Naive B cell (primary cell): Measurements from ENCODE around the gene LEP. TPM values are rescaled to one million over a fixed set of nuclear protein-coding genes. Genes with fewer than 3 reads are reported as not detected.
"Not testable (repeated sequence)": the region's sequence is repeated elsewhere in the genome, so short reads cannot be mapped to it uniquely, and the experiment has no call there.

Experiments
- ATAC-seq, 2 donors: fragments of 150-1000 bp; cut with Tn5 transposase; 2 replicates each; pipeline ENCODE4 v1.10.0; 2021; ENCODE audit warnings: low read depth in 2 of 2, mild to moderate bottlenecking in 2 of 2, moderate library complexity in 2 of 2
- DNase-seq: peaks from one replicate; pipeline ENCODE4 v3.0.0; 2022
- H3K27ac Mint-ChIP-seq, 6 donors: one replicate each; pipeline ENCODE4 v1.8.0; 2020 to 2022; ENCODE audit warnings: mild to moderate bottlenecking in 6 of 6, mixed read lengths in 6 of 6, moderate library complexity in 5 of 6, inconsistent platforms in 2 of 6
- H3K27me3 Mint-ChIP-seq, 3 donors: one replicate each; pipeline ENCODE4 v1.8.0; 2021 to 2022; ENCODE audit warnings: mixed read lengths in 3 of 3, mild to moderate bottlenecking in 1 of 3
- H3K36me3 Mint-ChIP-seq, 2 donors: one replicate each; pipeline ENCODE4 v1.8.0; 2020 to 2022; ENCODE audit warnings: mixed read lengths in 2 of 2, inconsistent platforms in 1 of 2, mild to moderate bottlenecking in 1 of 2
- H3K4me1 Mint-ChIP-seq, 3 donors: one replicate each; pipeline ENCODE4 v1.8.0; 2020 to 2022; ENCODE audit warnings: mixed read lengths in 3 of 3, inconsistent platforms in 1 of 3, mild to moderate bottlenecking in 1 of 3, moderate library complexity in 1 of 3
- H3K4me3 Mint-ChIP-seq, 8 donors: one replicate each; pipeline ENCODE4 v1.8.0; 2020 to 2022; ENCODE audit warnings: mild to moderate bottlenecking in 8 of 8, mixed read lengths in 8 of 8, moderate library complexity in 8 of 8, inconsistent platforms in 2 of 8
- H3K9me3 Mint-ChIP-seq, 7 donors: one replicate each; pipeline ENCODE4 v1.8.0; 2020 to 2022; ENCODE audit warnings: mixed read lengths in 7 of 7, mild to moderate bottlenecking in 5 of 7, inconsistent platforms in 2 of 7, moderate library complexity in 1 of 7
- polyA plus RNA-seq, 6 donors: library from polyadenylated mRNA; unstranded; fragments of 300-500 nt; fragmentation: Illumina TruSeq; gene quantifications; one replicate each; pipeline ENCODE4 v1.2.3, GENCODE V29; 2021; ENCODE audit warnings: low read depth in 6 of 6

Gene LEP
- polyA plus RNA-seq, 6 donors from 2014 or later: not detected

GRCh38 chr7:128239146-128239545, 1.9 kb upstream of the LEP start:
- not testable (repeated sequence) for ATAC-seq, H3K27ac Mint-ChIP-seq, H3K36me3 Mint-ChIP-seq, H3K4me3 Mint-ChIP-seq, H3K4me1 Mint-ChIP-seq, DNase-seq
- H3K27me3 Mint-ChIP-seq: peaks cover 33 to 53% (median 42%) of the 10 kb centered on the region in 3 donors
- H3K9me3 Mint-ChIP-seq: peaks cover 0 to 25% (median 18%) of the 10 kb centered on the region in 7 donors

GRCh38 chr7:128242661-128243060, 1.6 kb downstream of the LEP start:
- H3K36me3 Mint-ChIP-seq: no peaks in the 10 kb centered on the region
- ATAC-seq (no peak), DNase-seq (no peak)
- no peak overlapping the region for H3K4me3 Mint-ChIP-seq
- H3K9me3 Mint-ChIP-seq: peaks cover 0 to 25% (median 18%) of the 10 kb centered on the region in 7 donors
- peaks cover 18 to 50% (median 46%) of the 10 kb centered on the region in 3 donors for H3K27me3 Mint-ChIP-seq
- no peaks in the 10 kb centered on the region for H3K4me1 Mint-ChIP-seq
- no peak overlapping the region for H3K27ac Mint-ChIP-seq

- H3K27ac Mint-ChIP-seq: no peak overlapping the region
- H3K4me3 Mint-ChIP-seq: no peak overlapping the region
- H3K9me3 Mint-ChIP-seq: peaks cover 0 to 25% (median 15%) of the 10 kb centered on the region in 7 donors
- H3K36me3 Mint-ChIP-seq: no peaks in the 10 kb centered on the region
- peaks cover 18 to 48% (median 47%) of the 10 kb centered on the region in 3 donors for H3K27me3 Mint-ChIP-seq
- DNase-seq (no peak), ATAC-seq (no peak)
- no peaks in the 10 kb centered on the region for H3K4me1 Mint-ChIP-seq
These were observed 2.2 kb downstream of the LEP start for GRCh38 chr7:128243273-128243672.

GRCh38 chr7:128244861-128245260, 3.8 kb downstream of the LEP start:
- Mint-ChIP-seq H3K9me3 (peaks cover 0 to 10% (median 3%) of the 10 kb centered on the region in 7 donors), H3K27me3 (peaks cover 28 to 61% (median 44%) of the 10 kb centered on the region in 3 donors), H3K4me3 (no peak overlapping the region), H3K27ac (no peak overlapping the region), H3K36me3 (no peaks in the 10 kb centered on the region), H3K4me1 (no peaks in the 10 kb centered on the region)
- DNase-seq (no peak), ATAC-seq (no peak)

GRCh38 chr7:128247108-128247507, 6.0 kb downstream of the LEP start:
- Mint-ChIP-seq H3K36me3 (no peaks in the 10 kb centered on the region), H3K4me1 (no peaks in the 10 kb centered on the region), H3K4me3 (no peak overlapping the region), H3K27me3 (peaks cover 28 to 51% (median 29%) of the 10 kb centered on the region in 3 donors), H3K27ac (no peak overlapping the region), H3K9me3 (peaks cover 0 to 2% (median 0%) of the 10 kb centered on the region in 7 donors)
- ATAC-seq (no peak), DNase-seq (no peak)

- no peaks in the 10 kb centered on the region for H3K36me3 Mint-ChIP-seq
- peak overlapping the region in 1 of 8 donors; percentile 44 for H3K4me3 Mint-ChIP-seq
- ATAC-seq: no peak
- DNase-seq: no peak
- H3K4me1 Mint-ChIP-seq: no peaks in the 10 kb centered on the region
- H3K9me3 Mint-ChIP-seq: no peaks in the 10 kb centered on the region
- H3K27ac Mint-ChIP-seq: no peak overlapping the region
- H3K27me3 Mint-ChIP-seq: peaks cover 22 to 45% (median 27%) of the 10 kb centered on the region in 3 donors
These were observed 6.6 kb downstream of the LEP start for GRCh38 chr7:128247640-128248194.

GRCh38 chr7:128251337-128251736, 10.3 kb downstream of the LEP start:
- peaks cover 18 to 28% (median 22%) of the 10 kb centered on the region in 3 donors for H3K27me3 Mint-ChIP-seq

GRCh38 chr7:128253701-128254100, 12.6 kb downstream of the LEP start:
- no peak overlapping the region for H3K4me3 Mint-ChIP-seq
- no peaks in the 10 kb centered on the region for H3K36me3 Mint-ChIP-seq
- ATAC-seq (no peak), DNase-seq (no peak)
- H3K27me3 Mint-ChIP-seq: peaks cover 16 to 26% (median 26%) of the 10 kb centered on the region in 3 donors
- H3K9me3 Mint-ChIP-seq: peaks cover 0 to 4% (median 0%) of the 10 kb centered on the region in 7 donors
- peak overlapping the region in 1 of 6 donors; percentile 65 for H3K27ac Mint-ChIP-seq
- no peaks in the 10 kb centered on the region for H3K4me1 Mint-ChIP-seq

More at GRCh38 chr7:128251337-128251736, 10.3 kb downstream of the LEP start:
- peaks cover 0 to 4% (median 0%) of the 10 kb centered on the region in 7 donors for H3K9me3 Mint-ChIP-seq
- DNase-seq: no peak
- no peaks in the 10 kb centered on the region for H3K4me1 Mint-ChIP-seq
- H3K36me3 Mint-ChIP-seq: no peaks in the 10 kb centered on the region
- no peak overlapping the region for H3K27ac Mint-ChIP-seq
- no peak overlapping the region for H3K4me3 Mint-ChIP-seq
- no peak for ATAC-seq

- Mint-ChIP-seq H3K36me3 (no peaks in the 10 kb centered on the region), H3K4me1 (no peaks in the 10 kb centered on the region), H3K27me3 (peaks cover 12 to 26% (median 22%) of the 10 kb centered on the region in 3 donors), H3K9me3 (peaks cover 0 to 4% (median 0%) of the 10 kb centered on the region in 7 donors), H3K4me3 (no peak overlapping the region), H3K27ac (no peak overlapping the region)
- ATAC-seq (no peak), DNase-seq (no peak)
These were observed 13.4 kb downstream of the LEP start for GRCh38 chr7:128254470-128254869.

GRCh38 chr7:128255271-128255670, 14.2 kb downstream of the LEP start:
- no peaks in the 10 kb centered on the region for H3K36me3 Mint-ChIP-seq
- no peak overlapping the region for H3K27ac Mint-ChIP-seq
- H3K27me3 Mint-ChIP-seq: peaks cover 5 to 26% (median 18%) of the 10 kb centered on the region in 3 donors
- H3K9me3 Mint-ChIP-seq: peaks cover 0 to 4% (median 0%) of the 10 kb centered on the region in 7 donors
- DNase-seq (no peak), ATAC-seq (no peak)
- no peaks in the 10 kb centered on the region for H3K4me1 Mint-ChIP-seq
- no peak overlapping the region for H3K4me3 Mint-ChIP-seq

- Mint-ChIP-seq H3K4me3 (no peak overlapping the region), H3K9me3 (peaks cover 0 to 4% (median 0%) of the 10 kb centered on the region in 7 donors), H3K4me1 (no peaks in the 10 kb centered on the region), H3K27me3 (peaks cover 0 to 26% (median 23%) of the 10 kb centered on the region in 3 donors), H3K36me3 (no peaks in the 10 kb centered on the region), H3K27ac (no peak overlapping the region)
- ATAC-seq (no peak), DNase-seq (no peak)
These were observed 16.4 kb downstream of the LEP start for GRCh38 chr7:128257458-128257857.

GRCh38 chr7:128259131-128260061, 18.3 kb downstream of the LEP start:
- no peak for ATAC-seq
- H3K9me3 Mint-ChIP-seq: peaks cover 0 to 2% (median 0%) of the 10 kb centered on the region in 7 donors
- H3K27ac Mint-ChIP-seq: peak overlapping the region in 1 of 6 donors; percentile 84
- no peaks in the 10 kb centered on the region for H3K4me1 Mint-ChIP-seq
- no peak for DNase-seq
- H3K27me3 Mint-ChIP-seq: peaks cover 12 to 27% (median 25%) of the 10 kb centered on the region in 3 donors
- H3K4me3 Mint-ChIP-seq: no peak overlapping the region
- no peaks in the 10 kb centered on the region for H3K36me3 Mint-ChIP-seq

- no peak for ATAC-seq
- H3K4me1 Mint-ChIP-seq: no peaks in the 10 kb centered on the region
- H3K9me3 Mint-ChIP-seq: peaks cover 0 to 2% (median 0%) of the 10 kb centered on the region in 7 donors
- H3K27me3 Mint-ChIP-seq: peaks cover 13 to 26% (median 25%) of the 10 kb centered on the region in 3 donors
- no peak overlapping the region for H3K27ac Mint-ChIP-seq
- H3K4me3 Mint-ChIP-seq: no peak overlapping the region
- no peak for DNase-seq
- H3K36me3 Mint-ChIP-seq: no peaks in the 10 kb centered on the region
These were observed 19.2 kb downstream of the LEP start for GRCh38 chr7:128260069-128260795.
